ENCODE results near the gene PCNX1. TPM values are rescaled to one million over a fixed set of nuclear protein-coding genes. Genes with fewer than 3 reads are reported as not detected.
A peak's percentile ranks its signal among the peaks of the same experiment; 100 is the strongest.

The PCNX1 gene
- total and polyA plus RNA-seq, 2 experiments from 2014 or later, result 6.9 to 33.5 TPM

DNA sequence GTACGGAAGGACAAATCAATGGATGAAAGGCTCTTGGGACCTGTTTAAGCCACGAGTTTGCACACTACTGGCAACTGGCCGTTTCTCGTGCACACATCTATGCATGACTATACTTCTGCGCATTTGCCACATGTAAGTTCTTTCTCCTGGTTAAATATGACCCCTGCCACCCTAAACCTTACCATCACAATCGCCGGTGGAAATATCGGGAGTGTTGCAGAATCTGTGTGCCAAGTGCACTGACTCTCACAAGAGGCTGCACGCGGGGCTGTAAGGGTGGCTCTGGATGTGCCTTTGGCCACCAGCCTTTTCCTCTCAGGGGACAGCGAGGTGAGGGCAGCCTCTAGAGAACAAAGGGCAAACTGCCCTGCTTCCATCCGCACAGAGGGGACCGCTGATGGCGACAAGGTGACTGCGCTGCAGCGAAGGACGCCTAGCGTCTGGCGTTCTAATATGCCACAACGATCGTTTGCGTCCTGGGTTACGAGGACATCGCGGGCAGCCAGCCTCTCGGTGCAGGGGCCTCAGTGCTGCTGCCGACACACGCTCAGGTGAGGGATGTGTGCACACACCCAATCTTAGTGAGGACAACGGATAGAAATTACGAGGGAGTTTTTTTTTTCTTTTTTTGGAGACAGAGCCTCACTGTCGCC lies 232.2 kb downstream of the PCNX1 start:
- no peak for DNase-seq

DNA sequence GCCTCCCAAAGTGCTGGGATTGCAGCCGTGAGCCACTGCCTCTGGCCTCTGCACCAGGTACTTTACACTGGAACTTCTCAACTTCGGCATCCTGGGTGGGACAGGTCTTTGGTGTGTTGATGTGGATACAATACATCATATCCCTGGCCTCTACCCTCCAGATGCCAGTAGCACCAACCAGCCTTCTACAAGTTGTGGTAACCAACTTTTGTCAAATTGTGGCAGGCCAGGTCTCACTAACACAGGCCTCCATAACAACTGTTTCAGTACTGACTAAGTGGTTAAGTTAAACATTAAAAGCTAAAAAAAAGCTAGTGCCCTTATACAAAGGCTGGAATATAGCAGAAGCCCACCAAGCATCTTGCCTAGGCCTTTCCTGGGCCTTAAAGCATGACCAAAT lies 232.9 kb downstream of the PCNX1 start:
- H3K27me3 ChIP-seq (replicated peaks; ENCODE audit: insufficient read depth), result no peaks in the 10 kb centered on the region
- H3K27ac ChIP-seq, result 0 out of 2 replicates have a peak overlapping the region, but pooled peaks have one; percentile 90
- no peak for TF ChIP-seq EZH2 (IDR thresholded peaks at IDR 0.05; ENCODE audit: insufficient read depth, poor library complexity, severe bottlenecking)
- TF ChIP-seq EZH2phosphoT487 (IDR thresholded peaks at IDR 0.05; ENCODE audit: insufficient read depth, low read depth), result no peak
- in situ Hi-C loops (cut with MboI), result loop anchor here (25.0 kb wide), 1 partner anchor 622 kb away; no protein-coding TSS in a partner anchor
- WGBS, 2 experiments (ENCODE audit: low coverage in 1 of 2, low lambda C conversion rate in 2 of 2, missing lambda C conversion rate in 2 of 2), result 96 to 100% methylated on average over 2 of the region's 2 CpGs
- peaks cover 32% of the 10 kb centered on the region for H3K4me1 ChIP-seq (ENCODE audit: insufficient read depth)
- H2AFZ ChIP-seq, result peak overlapping the region; percentile 70
- no peaks in the 10 kb centered on the region for H4K20me1 ChIP-seq (ENCODE audit: insufficient read depth)
- peak overlapping the region; percentile 41 for H3K9ac ChIP-seq
- no peak for DNase-seq
- peaks cover 31% of the 10 kb centered on the region for H3F3A ChIP-seq (ENCODE audit: insufficient read depth)
- H3K4me2 ChIP-seq (ENCODE audit: unreplicated experiment), result no peak overlapping the region
- no peak overlapping the region for H3K4me3 ChIP-seq
- no peaks in the 10 kb centered on the region for H3K79me2 ChIP-seq (ENCODE audit: insufficient read depth)
- H3K36me3 ChIP-seq (ENCODE audit: low read depth), result no peaks in the 10 kb centered on the region
- H3K9me3 ChIP-seq (ENCODE audit: low read depth), result no peaks in the 10 kb centered on the region
- H3K9me2 ChIP-seq (ENCODE audit: insufficient read depth), result no peaks in the 10 kb centered on the region

More for the DNA sequence above, 232.2 kb downstream of the PCNX1 start:
- WGBS, 2 experiments (ENCODE audit: low coverage in 1 of 2, low lambda C conversion rate in 2 of 2, missing lambda C conversion rate in 2 of 2), result 79 to 83% methylated on average over 31 of the region's 31 CpGs
- Histone ChIP-seq H3K9ac (no peak overlapping the region), H4K20me1 (ENCODE audit: insufficient read depth) (no peaks in the 10 kb centered on the region), H3K27me3 (replicated peaks; ENCODE audit: insufficient read depth) (no peaks in the 10 kb centered on the region), H3K4me3 (no peak overlapping the region), H3K36me3 (ENCODE audit: low read depth) (no peaks in the 10 kb centered on the region), H3F3A (ENCODE audit: insufficient read depth) (peaks cover 31% of the 10 kb centered on the region), H3K9me2 (ENCODE audit: insufficient read depth) (no peaks in the 10 kb centered on the region), H3K79me2 (ENCODE audit: insufficient read depth) (no peaks in the 10 kb centered on the region), H3K4me2 (ENCODE audit: unreplicated experiment) (peak overlapping the region; percentile 5), H2AFZ (no peak overlapping the region), H3K4me1 (ENCODE audit: insufficient read depth) (peaks cover 32% of the 10 kb centered on the region), H3K27ac (no peak overlapping the region), H3K9me3 (ENCODE audit: low read depth) (no peaks in the 10 kb centered on the region)
- TF ChIP-seq EZH2phosphoT487 (IDR thresholded peaks at IDR 0.05; ENCODE audit: insufficient read depth, low read depth) (no peak), EZH2 (IDR thresholded peaks at IDR 0.05; ENCODE audit: insufficient read depth, poor library complexity, severe bottlenecking) (no peak)
- in situ Hi-C loops (cut with MboI), result loop anchor here (25.0 kb wide), 1 partner anchor 623 kb away; no protein-coding TSS in a partner anchor

DNA sequence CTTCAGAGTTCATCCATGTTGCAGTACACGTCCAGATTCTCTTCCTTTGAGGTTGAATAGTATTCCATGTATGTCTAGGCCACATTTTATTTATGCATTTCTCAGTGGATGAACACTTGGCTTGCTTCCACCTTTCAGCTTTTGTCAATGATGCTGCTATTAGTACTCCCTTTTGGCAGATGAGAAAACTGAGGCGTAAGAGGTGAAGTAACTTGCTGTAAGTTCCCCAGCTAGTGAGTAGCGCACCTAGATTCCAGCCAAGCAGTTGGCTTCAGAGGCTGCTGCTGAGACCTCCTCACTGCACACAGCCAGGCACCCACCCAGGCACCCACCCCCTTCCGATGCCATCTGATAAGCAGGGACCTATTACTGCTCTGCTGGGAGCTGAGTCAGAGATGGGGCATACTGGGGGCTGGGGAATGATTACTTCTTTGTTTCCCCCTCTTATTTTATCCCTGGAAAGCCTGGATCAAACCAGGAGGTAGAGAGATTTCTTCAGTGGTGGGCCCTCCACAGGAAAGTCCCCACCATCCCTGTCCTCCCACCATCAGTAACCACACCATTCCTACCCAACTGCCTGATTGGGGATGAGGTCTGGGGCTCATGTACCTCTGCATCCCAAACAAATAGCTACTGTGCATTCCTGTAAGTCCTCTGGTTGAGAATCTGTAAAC lies 234.6 kb downstream of the PCNX1 start:
- no peaks in the 10 kb centered on the region for H3K79me2 ChIP-seq (ENCODE audit: insufficient read depth)
- H4K20me1 ChIP-seq (ENCODE audit: insufficient read depth), result no peaks in the 10 kb centered on the region
- no peak overlapping the region for H2AFZ ChIP-seq
- H3K9ac ChIP-seq, result peak overlapping the region; percentile 49
- H3K4me1 ChIP-seq (ENCODE audit: insufficient read depth), result peaks cover 32% of the 10 kb centered on the region
- H3K36me3 ChIP-seq (ENCODE audit: low read depth), result no peaks in the 10 kb centered on the region
- H3K27ac ChIP-seq, result peak overlapping the region; percentile 90
- no peaks in the 10 kb centered on the region for H3K27me3 ChIP-seq (replicated peaks; ENCODE audit: insufficient read depth)
- TF ChIP-seq EZH2 (IDR thresholded peaks at IDR 0.05; ENCODE audit: insufficient read depth, poor library complexity, severe bottlenecking) (no peak), EZH2phosphoT487 (IDR thresholded peaks at IDR 0.05; ENCODE audit: insufficient read depth, low read depth) (no peak)
- no peak overlapping the region for H3K4me3 ChIP-seq
- no peaks in the 10 kb centered on the region for H3K9me2 ChIP-seq (ENCODE audit: insufficient read depth)
- peak overlapping the region; percentile 39 for H3K4me2 ChIP-seq (ENCODE audit: unreplicated experiment)
- in situ Hi-C loops (cut with MboI), result loop anchor here (25.0 kb wide), 1 partner anchor 620 kb away; no protein-coding TSS in a partner anchor
- no peaks in the 10 kb centered on the region for H3K9me3 ChIP-seq (ENCODE audit: low read depth)
- WGBS, 2 experiments (ENCODE audit: low coverage in 1 of 2, low lambda C conversion rate in 2 of 2, missing lambda C conversion rate in 2 of 2), result 65% methylated on average over 4 of the region's 4 CpGs
- peaks cover 31% of the 10 kb centered on the region for H3F3A ChIP-seq (ENCODE audit: insufficient read depth)
- DNase-seq, result peak; percentile 57

DNA sequence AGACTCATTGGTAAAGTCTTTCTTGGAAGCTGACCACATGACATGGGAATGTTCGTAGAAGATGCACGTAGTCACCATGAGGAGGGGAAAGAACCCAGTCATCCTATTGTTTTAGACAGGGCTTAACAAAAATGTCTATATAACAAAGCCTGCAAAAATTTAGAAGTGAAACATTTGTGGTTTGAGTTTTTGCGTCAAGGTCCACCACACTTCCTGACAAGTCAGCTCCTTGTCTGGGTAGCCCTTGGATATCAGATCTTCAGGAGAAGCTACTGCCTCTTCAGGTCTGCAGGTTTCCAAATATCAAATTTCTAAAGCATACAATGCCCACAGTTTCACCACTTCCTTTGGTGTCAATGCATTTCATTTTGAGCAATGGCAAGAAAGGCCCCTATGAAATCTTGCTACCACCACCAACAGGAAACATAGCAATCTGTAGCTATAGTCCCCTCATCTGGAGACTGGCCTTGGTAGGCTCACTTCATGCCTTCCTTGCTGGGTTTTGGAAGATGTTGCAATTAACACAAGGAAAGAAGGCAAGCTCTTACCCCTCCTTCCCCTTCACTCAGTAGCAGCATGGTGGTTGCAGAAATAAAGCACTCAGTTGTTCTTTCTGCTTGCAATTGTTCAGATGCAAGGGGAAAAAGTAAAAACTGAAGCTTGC lies 235.2 kb downstream of the PCNX1 start:
- 0% methylated on average over 3 of the region's 3 CpGs for WGBS, 2 experiments (ENCODE audit: low coverage in 1 of 2, low lambda C conversion rate in 2 of 2, missing lambda C conversion rate in 2 of 2)
- peak overlapping the region; percentile 90 for H3K27ac ChIP-seq
- H3K27me3 ChIP-seq (replicated peaks; ENCODE audit: insufficient read depth), result no peaks in the 10 kb centered on the region
- peak overlapping the region; percentile 47 for H3K4me2 ChIP-seq (ENCODE audit: unreplicated experiment)
- no peaks in the 10 kb centered on the region for H3K36me3 ChIP-seq (ENCODE audit: low read depth)
- H3K9ac ChIP-seq, result peak overlapping the region; percentile 52
- no peak overlapping the region for H2AFZ ChIP-seq
- 0 out of 2 replicates have a peak, but pooled peaks have one; percentile 73 for TF ChIP-seq EZH2phosphoT487 (IDR thresholded peaks at IDR 0.05; ENCODE audit: insufficient read depth, low read depth)
- TF ChIP-seq EZH2 (IDR thresholded peaks at IDR 0.05; ENCODE audit: insufficient read depth, poor library complexity, severe bottlenecking), result no peak
- no peaks in the 10 kb centered on the region for H4K20me1 ChIP-seq (ENCODE audit: insufficient read depth)
- peak; percentile 97 for DNase-seq
- no peak overlapping the region for H3K4me3 ChIP-seq
- no peaks in the 10 kb centered on the region for H3K9me2 ChIP-seq (ENCODE audit: insufficient read depth)
- in situ Hi-C loops (cut with MboI), result loop anchor here (25.0 kb wide), 1 partner anchor 620 kb away; no protein-coding TSS in a partner anchor
- peaks cover 32% of the 10 kb centered on the region for H3K4me1 ChIP-seq (ENCODE audit: insufficient read depth)
- no peaks in the 10 kb centered on the region for H3K9me3 ChIP-seq (ENCODE audit: low read depth)
- peaks cover 31% of the 10 kb centered on the region for H3F3A ChIP-seq (ENCODE audit: insufficient read depth)
- H3K79me2 ChIP-seq (ENCODE audit: insufficient read depth), result no peaks in the 10 kb centered on the region

Data from GM23248 (cell line).